CD4-positive, CD25-positive, alpha-beta regulatory T cell (primary cell): Measurements from ENCODE around the gene USP15. TPM values are rescaled to one million over a fixed set of nuclear protein-coding genes. Genes with fewer than 3 reads are reported as not detected.
A peak's percentile ranks its signal among the peaks of the same experiment; 100 is the strongest.

Source experiments
- ATAC-seq, 2 donors: fragments of 150-1000 bp; cut with Tn5 transposase; one replicate each; pipeline ENCODE4 v1.10.0; 2021; ENCODE audit warnings: low read depth in 2 of 2, moderate number of reproducible peaks in 2 of 2, moderate library complexity in 1 of 2
- DNase-seq, 3 donors: peaks; one replicate each; pipeline versions ENCODE4 v3.0.0 to v3.0.0-alpha.2; 2012 to 2022; ENCODE audit warnings: mixed read lengths in 1 of 3
- H3K27ac ChIP-seq: one replicate; pipeline ENCODE4 v1.7.0; 2013; ENCODE audit warnings: mild to moderate bottlenecking, low read length; ENCODE audit not compliant: insufficient read depth, poor library complexity, severe bottlenecking
- H3K27me3 ChIP-seq: one replicate; pipeline ENCODE4 v1.7.0; 2013; ENCODE audit warnings: low read length; ENCODE audit not compliant: control insufficient read depth, insufficient read depth
- H3K36me3 ChIP-seq: one replicate; pipeline ENCODE4 v1.7.0; 2013; ENCODE audit warnings: mild to moderate bottlenecking, low read length, moderate library complexity; ENCODE audit not compliant: control insufficient read depth, insufficient read depth
- H3K4me1 ChIP-seq: 2 replicates; pipeline ENCODE4 v1.7.0; 2013; ENCODE audit warnings: mild to moderate bottlenecking, low read length; ENCODE audit not compliant: insufficient read depth, control insufficient read depth, poor library complexity, severe bottlenecking
- H3K4me3 ChIP-seq: one replicate; pipeline ENCODE4 v1.7.0; 2013; ENCODE audit warnings: low read depth, mild to moderate bottlenecking, low read length, moderate library complexity
- H3K9me3 ChIP-seq, 2 experiments: 1 replicate in 1 of 2; 2 replicates in 1 of 2; pipeline ENCODE4 v1.7.0; 2013; ENCODE audit warnings: low read length in 2 of 2, mild to moderate bottlenecking in 1 of 2, moderate library complexity in 1 of 2; ENCODE audit not compliant: control insufficient read depth in 2 of 2
- H3K27ac Mint-ChIP-seq, 3 donors: one replicate each; pipeline ENCODE4 v1.8.0; 2020 to 2022; ENCODE audit warnings: mild to moderate bottlenecking in 3 of 3, mixed read lengths in 3 of 3, moderate library complexity in 2 of 3
- H3K27me3 Mint-ChIP-seq: one replicate; pipeline ENCODE4 v1.8.0; 2022; ENCODE audit warnings: mild to moderate bottlenecking, mixed read lengths
- H3K36me3 Mint-ChIP-seq: one replicate; pipeline ENCODE4 v1.8.0; 2020; ENCODE audit warnings: mixed read lengths
- H3K4me1 Mint-ChIP-seq, 4 donors: one replicate each; pipeline ENCODE4 v1.8.0; 2020 to 2022; ENCODE audit warnings: mixed read lengths in 4 of 4, mild to moderate bottlenecking in 1 of 4
- H3K4me3 Mint-ChIP-seq, 4 donors: one replicate each; pipeline ENCODE4 v1.8.0; 2020 to 2022; ENCODE audit warnings: mild to moderate bottlenecking in 4 of 4, mixed read lengths in 4 of 4, moderate library complexity in 3 of 4
- H3K9me3 Mint-ChIP-seq, 7 donors: one replicate each; pipeline ENCODE4 v1.8.0; 2020 to 2022; ENCODE audit warnings: mixed read lengths in 7 of 7, mild to moderate bottlenecking in 3 of 7, moderate library complexity in 2 of 7
- polyA plus RNA-seq, 4 donors: library from polyadenylated mRNA; unstranded; fragments of 300-500 nt; fragmentation: Illumina TruSeq; gene quantifications; one replicate each; pipeline ENCODE4 v1.2.3, GENCODE V29; 2021
- total RNA-seq: library from RNA; stranded (reverse); gene quantifications from one replicate; pipeline ENCODE4 v1.2.3, GENCODE V29; 2022

The USP15 gene
- total and polyA plus RNA-seq, 5 donors from 2014 or later, result 183 to 417 (median 213) TPM

- peak overlapping the region; percentile 2 to 36 (median 31) for H3K4me3 Mint-ChIP-seq
- peaks cover 86% of the 10 kb centered on the region for H3K36me3 Mint-ChIP-seq
These were observed 46.6 kb downstream of the USP15 start for GRCh38 chr12:62306569-62307530.

GRCh38 chr12:62308201-62308600 lies 48.0 kb downstream of the USP15 start:
- H3K27me3 Mint-ChIP-seq, result no peaks in the 10 kb centered on the region
- peaks cover 77% of the 10 kb centered on the region for H3K36me3 Mint-ChIP-seq
- H3K4me1 Mint-ChIP-seq, result peaks cover 45 to 82% (median 53%) of the 10 kb centered on the region in 4 donors
- peak overlapping the region in 2 of 4 donors; percentile 28 to 33 for H3K4me3 Mint-ChIP-seq
- no peaks in the 10 kb centered on the region for H3K27me3 ChIP-seq
- ATAC-seq, result no peak
- H3K36me3 ChIP-seq, result peaks cover 70% of the 10 kb centered on the region
- peaks cover 15% of the 10 kb centered on the region for H3K4me1 ChIP-seq
- peaks cover 6 to 10% of the 10 kb centered on the region in 2 experiments for H3K9me3 ChIP-seq
- no peak overlapping the region for H3K4me3 ChIP-seq
- peak overlapping the region in 1 of 3 donors; percentile 52 for H3K27ac Mint-ChIP-seq
- DNase-seq, result no peak
- peaks cover 0 to 9% (median 4%) of the 10 kb centered on the region in 7 donors for H3K9me3 Mint-ChIP-seq
- no peak overlapping the region for H3K27ac ChIP-seq

More at GRCh38 chr12:62306569-62307530, 46.6 kb downstream of the USP15 start:
- DNase-seq (peak in 1 of 3 donors; percentile 40), ATAC-seq (peak in 1 of 2 donors; percentile 37)
- Histone ChIP-seq H3K4me1 (peaks cover 18% of the 10 kb centered on the region), H3K36me3 (peaks cover 73% of the 10 kb centered on the region), H3K4me3 (no peak overlapping the region), H3K9me3 (peaks cover 6 to 10% of the 10 kb centered on the region in 2 experiments), H3K27ac (no peak overlapping the region), H3K27me3 (no peaks in the 10 kb centered on the region)
- peaks cover 0 to 11% (median 4%) of the 10 kb centered on the region in 7 donors for H3K9me3 Mint-ChIP-seq
- no peak overlapping the region for H3K27ac Mint-ChIP-seq
- H3K27me3 Mint-ChIP-seq, result no peaks in the 10 kb centered on the region
- H3K4me1 Mint-ChIP-seq, result peaks cover 46 to 83% (median 54%) of the 10 kb centered on the region in 4 donors

- H3K9me3 Mint-ChIP-seq, result peaks cover 0 to 7% (median 0%) of the 10 kb centered on the region in 7 donors
- Histone ChIP-seq H3K27ac (no peak overlapping the region), H3K36me3 (peaks cover 46% of the 10 kb centered on the region), H3K4me1 (peaks cover 12% of the 10 kb centered on the region), H3K4me3 (peak overlapping the region; percentile 20), H3K27me3 (no peaks in the 10 kb centered on the region), H3K9me3 (no peaks in the 10 kb centered on the region)
- DNase-seq, result no peak
- peaks cover 49 to 69% (median 56%) of the 10 kb centered on the region in 4 donors for H3K4me1 Mint-ChIP-seq
- H3K36me3 Mint-ChIP-seq, result peaks cover 45% of the 10 kb centered on the region
- H3K4me3 Mint-ChIP-seq, result peak overlapping the region in 1 of 4 donors; percentile 15
- no peak for ATAC-seq
- H3K27me3 Mint-ChIP-seq, result no peaks in the 10 kb centered on the region
- no peak overlapping the region for H3K27ac Mint-ChIP-seq
These were observed 53.6 kb downstream of the USP15 start for GRCh38 chr12:62313727-62314380.

GRCh38 chr12:62317017-62317416 lies 56.8 kb downstream of the USP15 start:
- Mint-ChIP-seq H3K9me3 (peaks cover 0 to 8% (median 0%) of the 10 kb centered on the region in 7 donors), H3K4me1 (peaks cover 38 to 53% (median 42%) of the 10 kb centered on the region in 4 donors), H3K27ac (peak overlapping the region in 2 of 3 donors; percentile 21 to 39), H3K4me3 (peak overlapping the region in 3 of 4 donors; percentile 8 to 31 (median 15)), H3K36me3 (peaks cover 37% of the 10 kb centered on the region), H3K27me3 (no peaks in the 10 kb centered on the region)
- ATAC-seq (no peak), DNase-seq (no peak)
- H3K4me3 ChIP-seq, result no peak overlapping the region
- no peaks in the 10 kb centered on the region for H3K9me3 ChIP-seq
- H3K4me1 ChIP-seq, result peaks cover 5% of the 10 kb centered on the region
- H3K27ac ChIP-seq, result no peak overlapping the region
- no peaks in the 10 kb centered on the region for H3K27me3 ChIP-seq
- H3K36me3 ChIP-seq, result peaks cover 63% of the 10 kb centered on the region

GRCh38 chr12:62319058-62319457 lies 58.9 kb downstream of the USP15 start:
- Histone ChIP-seq H3K36me3 (peaks cover 70% of the 10 kb centered on the region), H3K4me3 (no peak overlapping the region), H3K9me3 (no peaks in the 10 kb centered on the region), H3K27me3 (no peaks in the 10 kb centered on the region), H3K4me1 (no peaks in the 10 kb centered on the region), H3K27ac (no peak overlapping the region)
- Mint-ChIP-seq H3K4me3 (peak overlapping the region in 2 of 4 donors; percentile 7), H3K27me3 (no peaks in the 10 kb centered on the region), H3K9me3 (peaks cover 0 to 8% (median 0%) of the 10 kb centered on the region in 7 donors), H3K4me1 (peaks cover 47 to 55% (median 49%) of the 10 kb centered on the region in 4 donors), H3K36me3 (peaks cover 49% of the 10 kb centered on the region), H3K27ac (peak overlapping the region in 1 of 3 donors; percentile 31)
- DNase-seq (no peak), ATAC-seq (no peak)

GRCh38 chr12:62320054-62320453 lies 59.9 kb downstream of the USP15 start:
- H3K27ac Mint-ChIP-seq, result peak overlapping the region in 1 of 3 donors; percentile 31
- H3K4me3 Mint-ChIP-seq, result peak overlapping the region in 3 of 4 donors; percentile 10 to 41 (median 17)

GRCh38 chr12:62323386-62323785 lies 63.2 kb downstream of the USP15 start:
- Histone ChIP-seq H3K4me3 (no peak overlapping the region), H3K4me1 (no peaks in the 10 kb centered on the region), H3K36me3 (peaks cover 80% of the 10 kb centered on the region), H3K9me3 (no peaks in the 10 kb centered on the region), H3K27ac (peak overlapping the region; percentile 41), H3K27me3 (no peaks in the 10 kb centered on the region)
- Mint-ChIP-seq H3K4me3 (peak overlapping the region in 1 of 4 donors; percentile 41), H3K27me3 (no peaks in the 10 kb centered on the region), H3K4me1 (peaks cover 40 to 55% (median 50%) of the 10 kb centered on the region in 4 donors), H3K27ac (no peak overlapping the region), H3K9me3 (peaks cover 0 to 5% (median 0%) of the 10 kb centered on the region in 7 donors), H3K36me3 (peaks cover 40% of the 10 kb centered on the region)
- DNase-seq (no peak), ATAC-seq (no peak)

More at GRCh38 chr12:62320054-62320453, 59.9 kb downstream of the USP15 start:
- H3K27me3 ChIP-seq, result no peaks in the 10 kb centered on the region
- H3K9me3 ChIP-seq, result no peaks in the 10 kb centered on the region
- no peak overlapping the region for H3K27ac ChIP-seq
- no peaks in the 10 kb centered on the region for H3K4me1 ChIP-seq
- DNase-seq (no peak), ATAC-seq (no peak)
- H3K4me3 ChIP-seq, result no peak overlapping the region
- peaks cover 73% of the 10 kb centered on the region for H3K36me3 ChIP-seq
- Mint-ChIP-seq H3K4me1 (peaks cover 47 to 51% (median 50%) of the 10 kb centered on the region in 4 donors), H3K27me3 (no peaks in the 10 kb centered on the region), H3K36me3 (peaks cover 46% of the 10 kb centered on the region), H3K9me3 (peaks cover 0 to 8% (median 0%) of the 10 kb centered on the region in 7 donors)
